ENCODE results near the gene FAM124A.

The FAM124A gene

GRCh38 chr13:51221108-51221507 is 1.1 kb upstream of the FAM124A start:
- DNase-seq (ENCODE audit: low read depth), result no peak

- no peak for DNase-seq (ENCODE audit: low read depth)
These were observed 543 bp upstream of the FAM124A start for GRCh38 chr13:51221674-51222036.

- no peak for DNase-seq (ENCODE audit: low read depth)
These were observed 725 bp downstream of the FAM124A start for GRCh38 chr13:51222686-51223559.

- no peak for DNase-seq (ENCODE audit: low read depth)
These were observed 1.5 kb downstream of the FAM124A start for GRCh38 chr13:51223560-51224270.

- no peak for DNase-seq (ENCODE audit: low read depth)
These were observed 2.8 kb downstream of the FAM124A start for GRCh38 chr13:51225029-51225428.

GRCh38 chr13:51227404-51227803 is 5.2 kb downstream of the FAM124A start:
- no peak for DNase-seq (ENCODE audit: low read depth)

GRCh38 chr13:51229101-51229719 is 7.0 kb downstream of the FAM124A start:
- DNase-seq (ENCODE audit: low read depth), result no peak

- no peak for DNase-seq (ENCODE audit: low read depth)
These were observed 7.5 kb downstream of the FAM124A start for GRCh38 chr13:51229731-51230130.

GRCh38 chr13:51230477-51231105 is 8.4 kb downstream of the FAM124A start:
- DNase-seq (ENCODE audit: low read depth), result no peak

GRCh38 chr13:51231456-51231855 is 9.3 kb downstream of the FAM124A start:
- DNase-seq (ENCODE audit: low read depth), result no peak

GRCh38 chr13:51232328-51232727 is 10.1 kb downstream of the FAM124A start:
- DNase-seq (ENCODE audit: low read depth), result no peak

GRCh38 chr13:51233117-51233826 is 11.1 kb downstream of the FAM124A start:
- no peak for DNase-seq (ENCODE audit: low read depth)

GRCh38 chr13:51234676-51235075 is 12.5 kb downstream of the FAM124A start:
- no peak for DNase-seq (ENCODE audit: low read depth)

- no peak for DNase-seq (ENCODE audit: low read depth)
These were observed 13.0 kb downstream of the FAM124A start for GRCh38 chr13:51235186-51235585.

GRCh38 chr13:51235756-51236490 is 13.7 kb downstream of the FAM124A start:
- DNase-seq (ENCODE audit: low read depth), result no peak

- DNase-seq (ENCODE audit: low read depth), result no peak
These were observed 14.2 kb downstream of the FAM124A start for GRCh38 chr13:51236491-51236792.

GRCh38 chr13:51237386-51237785 is 15.2 kb downstream of the FAM124A start:
- no peak for DNase-seq (ENCODE audit: low read depth)

- DNase-seq (ENCODE audit: low read depth), result no peak
These were observed 15.7 kb downstream of the FAM124A start for GRCh38 chr13:51237887-51238286.

- no peak for DNase-seq (ENCODE audit: low read depth)
These were observed 18.0 kb downstream of the FAM124A start for GRCh38 chr13:51240178-51240577.

- DNase-seq (ENCODE audit: low read depth), result no peak
These were observed 18.8 kb downstream of the FAM124A start for GRCh38 chr13:51240958-51241357.

- no peak for DNase-seq (ENCODE audit: low read depth)
These were observed 19.5 kb downstream of the FAM124A start for GRCh38 chr13:51241720-51242119.
